Stimulated activated CD4-positive, alpha-beta T cell treated with anti-CD3 and anti-CD28 coated beads, Interleukin-4, amount 100 ng/mL, for 24 hours (primary cell): ENCODE data around the gene PCDHA7.
"Not testable (repeated sequence)": the region's sequence is repeated elsewhere in the genome, so short reads cannot be mapped to it uniquely, and the experiment has no call there.

Experiments used
- DNase-seq: peaks from one replicate; pipeline ENCODE4 v3.0.0-alpha.2; 2020

PCDHA7 gene

DNA sequence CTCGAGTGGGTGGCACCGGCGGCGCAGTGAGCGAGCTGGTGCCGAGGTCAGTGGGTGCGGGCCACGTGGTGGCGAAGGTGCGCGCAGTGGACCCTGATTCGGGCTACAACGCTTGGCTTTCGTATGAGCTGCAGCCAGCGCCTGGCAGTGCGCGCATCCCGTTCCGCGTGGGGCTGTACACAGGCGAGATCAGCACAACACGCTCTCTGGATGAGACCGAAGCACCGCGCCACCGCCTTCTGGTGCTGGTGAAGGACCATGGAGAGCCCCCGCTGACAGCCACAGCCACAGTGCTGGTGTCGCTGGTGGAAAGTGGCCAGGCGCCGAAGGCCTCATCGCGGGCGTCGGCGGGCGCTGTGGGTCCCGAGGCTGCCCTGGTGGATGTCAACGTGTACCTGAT, 10.6 kb upstream of the PCDHA7 start:
- no peak for DNase-seq

DNA sequence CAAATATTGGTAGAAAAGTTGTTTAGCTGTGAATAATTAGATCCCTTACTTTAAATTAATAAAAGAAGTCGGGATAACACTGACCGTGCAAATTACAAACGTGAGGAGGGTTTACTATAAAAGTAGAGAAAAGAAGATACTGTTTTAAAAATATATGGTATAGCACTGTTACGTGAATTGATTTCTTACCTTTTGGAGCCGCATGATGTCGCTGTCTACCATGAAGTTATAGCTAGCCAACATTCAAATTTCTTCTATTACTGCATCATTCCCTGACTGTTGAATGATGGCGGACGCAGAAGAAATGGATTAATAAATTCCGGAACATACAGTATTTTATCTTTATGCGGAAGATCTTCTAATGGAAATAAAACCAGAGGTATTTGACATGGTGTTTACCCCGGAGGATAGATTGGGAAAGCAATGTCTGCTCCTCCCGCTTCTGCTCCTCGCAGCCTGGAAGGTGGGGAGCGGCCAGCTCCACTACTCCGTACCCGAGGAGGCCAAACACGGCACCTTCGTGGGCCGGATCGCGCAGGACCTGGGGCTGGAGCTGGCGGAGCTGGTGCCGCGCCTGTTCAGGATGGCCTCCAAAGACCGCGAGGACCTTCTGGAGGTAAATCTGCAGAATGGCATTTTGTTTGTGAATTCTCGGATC, 6.2 kb upstream of the PCDHA7 start, which contains the start of gene PCDHA6:
TSS of gene PCDHA6 (plus strand) at position 257 of the 658 bp plus-strand sequence. CDS start at position 389, 132 bp downstream.
- DNase-seq, result no peak

DNA sequence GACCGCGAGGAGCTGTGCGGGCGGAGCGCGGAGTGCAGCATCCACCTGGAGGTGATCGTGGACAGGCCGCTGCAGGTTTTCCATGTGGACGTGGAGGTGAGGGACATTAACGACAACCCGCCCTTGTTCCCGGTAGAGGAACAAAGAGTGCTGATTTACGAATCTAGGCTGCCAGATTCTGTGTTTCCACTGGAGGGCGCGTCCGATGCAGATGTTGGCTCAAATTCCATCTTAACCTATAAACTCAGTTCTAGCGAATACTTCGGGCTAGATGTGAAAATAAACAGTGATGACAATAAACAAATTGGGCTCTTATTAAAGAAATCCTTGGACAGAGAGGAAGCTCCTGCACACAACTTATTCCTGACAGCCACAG, 5.7 kb upstream of the PCDHA7 start:
- no peak for DNase-seq

DNA sequence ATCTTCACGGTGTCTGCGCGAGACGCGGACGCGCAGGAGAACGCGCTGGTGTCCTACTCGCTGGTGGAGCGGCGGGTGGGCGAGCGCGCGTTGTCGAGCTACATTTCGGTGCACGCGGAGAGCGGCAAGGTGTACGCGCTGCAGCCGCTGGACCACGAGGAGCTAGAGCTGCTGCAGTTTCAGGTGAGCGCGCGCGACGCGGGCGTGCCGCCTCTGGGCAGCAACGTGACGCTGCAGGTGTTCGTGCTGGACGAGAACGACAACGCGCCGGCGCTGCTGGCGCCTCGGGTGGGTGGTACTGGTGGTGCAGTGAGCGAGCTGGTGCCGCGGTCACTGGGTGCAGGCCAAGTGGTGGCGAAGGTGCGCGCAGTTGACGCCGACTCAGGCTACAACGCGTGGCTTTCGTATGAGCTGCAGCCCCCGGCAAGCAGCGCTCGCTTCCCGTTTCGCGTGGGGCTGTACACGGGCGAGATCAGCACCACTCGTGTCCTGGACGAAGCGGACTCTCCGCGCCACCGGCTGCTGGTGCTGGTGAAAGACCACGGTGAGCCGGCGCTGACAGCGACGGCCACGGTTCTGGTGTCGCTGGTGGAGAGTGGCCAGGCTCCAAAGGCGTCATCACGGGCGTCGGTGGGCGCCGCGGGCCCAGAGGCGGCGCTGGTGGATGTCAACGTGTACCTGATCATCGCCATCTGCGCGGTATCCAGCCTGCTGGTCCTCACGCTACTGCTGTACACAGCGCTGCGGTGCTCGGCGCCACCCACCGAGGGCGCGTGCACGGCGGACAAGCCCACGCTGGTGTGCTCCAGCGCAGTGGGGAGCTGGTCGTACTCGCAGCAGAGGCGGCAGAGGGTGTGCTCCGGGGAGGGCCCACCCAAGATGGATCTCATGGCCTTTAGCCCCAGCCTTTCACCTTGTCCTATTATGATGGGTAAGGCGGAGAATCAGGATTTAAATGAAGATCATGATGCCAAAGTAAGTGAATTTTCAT, 4.3 kb upstream of the PCDHA7 start:
- DNase-seq, result not testable (repeated sequence)

DNA sequence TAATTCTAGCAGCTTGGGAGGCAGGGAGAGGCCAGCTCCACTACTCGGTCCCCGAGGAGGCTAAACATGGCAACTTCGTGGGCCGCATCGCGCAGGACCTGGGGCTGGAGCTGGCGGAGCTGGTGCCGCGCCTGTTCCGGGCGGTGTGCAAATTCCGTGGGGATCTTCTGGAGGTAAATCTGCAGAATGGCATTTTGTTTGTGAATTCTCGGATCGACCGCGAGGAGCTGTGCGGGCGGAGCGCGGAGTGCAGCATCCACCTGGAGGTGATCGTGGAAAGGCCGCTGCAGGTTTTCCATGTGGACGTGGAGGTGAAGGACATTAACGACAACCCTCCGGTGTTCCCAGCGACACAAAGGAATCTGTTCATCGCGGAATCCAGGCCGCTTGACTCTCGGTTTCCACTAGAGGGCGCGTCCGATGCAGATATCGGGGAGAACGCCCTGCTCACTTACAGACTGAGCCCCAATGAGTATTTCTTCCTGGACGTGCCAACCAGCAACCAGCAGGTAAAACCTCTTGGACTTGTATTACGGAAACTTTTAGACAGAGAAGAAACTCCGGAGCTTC, 455 bp downstream of the PCDHA7 start:
- DNase-seq, result not testable (repeated sequence)

DNA sequence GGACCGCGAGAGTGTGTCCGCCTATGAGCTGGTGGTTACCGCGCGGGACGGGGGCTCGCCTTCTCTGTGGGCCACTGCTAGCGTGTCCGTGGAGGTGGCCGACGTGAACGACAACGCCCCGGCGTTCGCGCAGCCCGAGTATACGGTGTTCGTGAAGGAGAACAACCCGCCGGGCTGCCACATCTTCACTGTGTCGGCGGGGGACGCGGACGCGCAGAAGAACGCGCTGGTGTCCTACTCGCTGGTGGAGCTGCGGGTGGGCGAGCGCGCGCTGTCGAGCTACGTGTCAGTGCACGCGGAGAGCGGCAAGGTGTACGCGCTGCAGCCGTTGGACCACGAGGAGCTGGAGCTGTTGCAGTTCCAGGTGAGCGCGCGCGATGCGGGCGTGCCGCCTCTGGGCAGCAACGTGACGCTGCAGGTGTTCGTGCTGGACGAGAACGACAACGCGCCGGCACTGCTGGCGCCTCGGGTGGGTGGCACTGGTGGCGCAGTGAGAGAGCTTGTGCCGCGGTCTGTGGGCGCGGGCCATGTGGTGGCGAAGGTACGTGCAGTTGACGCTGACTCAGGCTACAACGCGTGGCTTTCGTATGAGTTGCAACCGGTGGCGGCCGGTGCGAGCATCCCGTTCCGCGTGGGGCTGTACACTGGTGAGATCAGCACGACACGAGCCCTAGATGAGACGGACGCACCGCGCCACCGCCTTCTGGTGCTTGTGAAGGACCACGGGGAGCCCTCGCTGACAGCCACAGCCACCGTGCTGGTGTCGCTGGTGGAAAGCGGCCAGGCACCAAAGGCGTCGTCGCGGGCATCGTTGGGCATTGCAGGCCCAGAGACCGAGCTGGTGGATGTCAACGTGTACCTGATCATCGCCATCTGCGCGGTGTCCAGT, 1.8 kb downstream of the PCDHA7 start:
- no peak for DNase-seq

DNA sequence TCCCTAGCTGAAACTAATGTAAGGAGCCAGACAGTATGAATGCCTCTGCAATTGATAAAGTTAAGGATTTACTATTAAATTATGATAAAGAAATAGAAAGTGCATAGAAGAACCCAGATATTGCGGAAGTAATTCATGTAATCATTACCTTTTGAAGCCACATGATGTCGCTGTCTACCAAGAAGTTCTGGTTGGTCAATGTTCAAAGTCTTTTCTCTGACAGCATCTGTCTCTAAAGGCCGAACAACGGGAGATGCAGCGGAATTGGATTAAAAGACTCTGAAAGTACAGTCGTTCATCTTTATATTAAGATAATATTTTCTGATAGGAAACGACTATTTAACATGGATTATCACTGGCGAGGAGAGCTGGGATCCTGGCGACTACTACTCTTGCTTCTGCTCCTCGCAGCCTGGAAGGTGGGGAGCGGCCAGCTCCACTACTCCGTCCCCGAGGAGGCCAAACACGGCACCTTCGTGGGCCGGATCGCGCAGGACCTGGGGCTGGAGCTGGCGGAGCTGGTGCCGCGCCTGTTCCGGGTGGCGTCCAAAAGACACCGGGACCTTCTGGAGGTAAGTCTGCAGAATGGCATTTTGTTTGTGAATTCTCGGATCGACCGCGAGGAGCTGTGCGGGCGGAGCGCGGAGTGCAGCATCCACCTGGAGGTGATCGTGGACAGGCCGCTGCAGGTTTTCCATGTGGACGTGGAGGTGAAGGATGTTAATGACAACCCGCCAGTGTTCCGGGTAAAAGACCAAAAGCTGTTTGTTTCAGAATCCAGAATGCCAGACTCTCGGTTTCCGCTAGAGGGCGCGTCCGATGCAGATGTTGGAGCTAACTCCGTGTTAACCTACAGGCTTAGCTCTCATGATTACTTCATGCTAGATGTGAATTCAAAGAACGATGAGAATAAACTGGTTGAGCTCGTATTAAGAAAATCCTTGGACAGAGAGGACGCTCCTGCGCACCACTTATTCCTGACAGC, 7.2 kb downstream of the PCDHA7 start, which contains the start of gene PCDHA8:
TSS of gene PCDHA8 (plus strand) at position 210 of the 985 bp plus-strand sequence. CDS start at position 345, 135 bp downstream.
- DNase-seq, result no peak

DNA sequence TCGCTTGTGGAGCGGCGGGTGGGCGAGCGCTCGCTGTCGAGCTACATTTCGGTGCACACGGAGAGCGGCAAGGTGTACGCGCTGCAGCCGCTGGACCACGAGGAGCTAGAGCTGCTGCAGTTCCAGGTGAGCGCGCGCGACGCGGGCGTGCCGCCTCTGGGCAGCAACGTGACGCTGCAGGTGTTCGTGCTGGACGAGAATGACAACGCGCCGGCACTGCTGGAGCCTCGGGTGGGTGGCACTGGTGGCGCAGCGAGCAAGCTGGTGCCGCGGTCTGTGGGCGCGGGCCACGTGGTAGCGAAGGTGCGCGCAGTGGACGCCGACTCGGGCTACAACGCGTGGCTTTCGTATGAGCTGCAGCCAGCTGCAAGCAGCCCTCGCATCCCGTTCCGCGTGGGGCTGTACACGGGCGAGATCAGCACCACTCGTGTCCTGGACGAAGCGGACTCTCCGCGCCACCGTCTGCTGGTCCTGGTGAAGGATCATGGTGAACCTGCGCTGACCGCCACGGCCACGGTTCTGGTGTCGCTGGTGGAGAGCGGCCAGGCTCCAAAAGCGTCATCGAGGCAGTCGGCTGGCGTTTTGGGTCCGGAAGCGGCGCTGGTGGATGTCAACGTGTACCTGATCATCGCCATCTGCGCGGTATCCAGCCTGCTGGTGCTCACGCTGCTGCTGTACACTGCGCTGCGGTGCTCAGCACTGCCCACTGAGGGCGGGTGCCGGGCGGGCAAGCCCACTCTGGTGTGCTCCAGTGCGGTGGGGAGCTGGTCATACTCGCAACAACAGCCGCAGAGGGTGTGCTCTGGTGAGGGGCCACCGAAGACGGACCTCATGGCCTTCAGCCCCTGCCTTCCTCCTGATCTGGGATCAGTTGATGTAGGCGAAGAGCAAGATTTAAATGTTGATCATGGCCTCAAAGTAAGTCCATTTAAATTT, 9.0 kb downstream of the PCDHA7 start:
- no peak for DNase-seq

DNA sequence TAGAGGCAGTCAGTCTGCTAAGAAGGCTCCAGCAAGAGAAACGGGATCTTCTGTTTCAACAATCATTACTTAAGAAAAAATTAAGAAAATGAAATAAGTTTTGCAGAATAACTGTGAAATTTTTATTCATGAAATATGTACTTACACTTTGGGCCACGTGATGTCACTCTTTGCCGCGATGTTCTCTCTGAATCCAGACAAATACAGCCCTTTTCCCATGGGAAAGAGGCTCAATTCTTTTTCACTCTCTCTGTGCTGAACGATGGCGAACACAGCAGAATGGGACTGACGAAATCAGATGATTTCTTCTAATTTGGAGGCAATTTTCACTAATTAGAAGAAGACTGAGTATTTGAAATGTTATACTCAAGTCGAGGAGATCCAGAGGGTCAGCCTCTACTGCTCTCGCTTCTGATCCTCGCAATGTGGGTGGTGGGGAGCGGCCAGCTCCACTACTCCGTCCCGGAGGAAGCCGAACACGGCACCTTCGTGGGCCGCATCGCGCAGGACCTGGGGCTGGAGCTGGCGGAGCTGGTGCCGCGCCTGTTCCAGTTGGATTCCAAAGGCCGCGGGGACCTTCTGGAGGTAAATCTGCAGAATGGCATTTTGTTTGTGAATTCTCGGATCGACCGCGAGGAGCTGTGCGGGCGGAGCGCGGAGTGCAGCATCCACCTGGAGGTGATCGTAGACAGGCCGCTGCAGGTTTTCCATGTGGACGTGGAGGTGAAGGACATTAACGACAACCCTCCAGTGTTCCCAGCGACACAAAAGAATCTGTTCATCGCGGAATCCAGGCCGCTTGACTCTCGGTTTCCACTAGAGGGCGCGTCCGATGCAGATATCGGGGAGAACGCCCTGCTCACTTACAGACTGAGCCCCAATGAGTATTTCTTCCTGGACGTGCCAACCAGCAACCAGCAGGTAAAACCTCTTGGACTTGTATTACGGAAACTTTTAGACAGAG, 14.4 kb downstream of the PCDHA7 start, which contains the start of gene PCDHA9:
TSS of gene PCDHA9 (plus strand) at position 244 of the 964 bp plus-strand sequence. CDS start at position 358, 114 bp downstream.
- not testable (repeated sequence) for DNase-seq

DNA sequence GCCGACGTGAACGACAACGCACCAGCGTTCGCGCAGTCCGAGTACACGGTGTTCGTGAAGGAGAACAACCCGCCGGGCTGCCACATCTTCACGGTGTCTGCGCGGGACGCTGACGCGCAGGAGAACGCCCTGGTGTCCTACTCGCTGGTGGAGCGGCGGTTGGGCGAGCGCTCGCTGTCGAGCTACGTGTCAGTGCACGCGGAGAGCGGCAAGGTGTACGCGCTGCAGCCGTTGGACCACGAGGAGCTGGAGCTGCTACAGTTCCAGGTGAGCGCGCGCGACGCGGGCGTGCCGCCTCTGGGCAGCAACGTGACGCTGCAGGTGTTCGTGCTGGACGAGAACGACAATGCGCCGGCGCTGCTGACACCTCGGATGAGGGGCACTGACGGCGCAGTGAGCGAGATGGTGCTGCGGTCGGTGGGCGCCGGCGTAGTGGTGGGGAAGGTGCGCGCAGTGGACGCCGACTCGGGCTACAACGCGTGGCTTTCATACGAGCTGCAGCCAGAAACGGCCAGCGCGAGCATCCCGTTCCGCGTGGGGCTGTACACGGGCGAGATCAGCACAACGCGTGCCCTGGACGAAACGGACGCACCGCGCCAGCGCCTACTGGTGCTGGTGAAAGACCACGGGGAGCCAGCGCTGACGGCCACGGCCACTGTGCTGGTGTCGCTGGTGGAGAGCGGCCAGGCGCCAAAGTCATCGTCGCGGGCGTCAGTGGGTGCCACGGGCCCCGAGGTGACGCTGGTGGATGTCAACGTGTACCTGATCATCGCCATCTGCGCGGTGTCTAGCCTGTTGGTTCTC, 16.0 kb downstream of the PCDHA7 start:
- DNase-seq, result not testable (repeated sequence)

DNA sequence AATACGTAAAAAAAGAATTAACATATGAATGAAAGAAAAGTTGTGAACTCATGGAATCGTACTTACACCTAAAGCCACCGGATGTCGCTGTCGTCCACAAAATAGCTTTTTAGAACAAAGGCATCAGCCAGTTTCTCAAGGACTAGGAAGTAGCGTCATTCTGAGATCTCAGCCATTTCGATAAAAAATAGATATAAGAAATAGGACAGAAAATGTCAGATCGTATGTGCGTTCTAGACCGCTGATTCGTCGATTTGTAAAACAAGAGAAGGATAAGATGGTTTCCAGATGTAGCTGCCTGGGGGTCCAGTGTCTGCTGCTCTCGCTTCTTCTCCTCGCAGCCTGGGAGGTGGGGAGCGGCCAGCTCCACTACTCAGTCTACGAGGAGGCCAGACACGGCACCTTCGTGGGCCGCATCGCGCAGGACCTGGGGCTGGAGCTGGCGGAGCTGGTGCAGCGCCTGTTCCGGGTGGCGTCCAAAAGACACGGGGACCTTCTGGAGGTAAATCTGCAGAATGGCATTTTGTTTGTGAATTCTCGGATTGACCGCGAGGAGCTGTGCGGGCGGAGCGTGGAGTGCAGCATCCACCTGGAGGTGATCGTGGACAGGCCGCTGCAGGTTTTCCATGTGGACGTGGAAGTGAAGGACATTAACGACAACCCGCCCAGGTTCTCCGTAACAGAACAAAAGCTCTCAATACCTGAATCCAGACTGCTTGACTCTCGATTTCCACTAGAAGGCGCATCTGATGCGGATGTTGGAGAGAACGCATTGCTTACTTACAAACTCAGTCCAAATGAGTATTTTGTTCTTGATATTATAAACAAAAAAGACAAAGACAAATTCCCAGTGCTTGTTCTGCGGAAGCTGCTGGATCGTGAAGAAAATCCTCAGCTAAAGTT, 22.0 kb downstream of the PCDHA7 start, which contains the start of gene PCDHA10:
TSS of gene PCDHA10 (plus strand) at position 126 of the 903 bp plus-strand sequence. CDS start at position 278, 152 bp downstream.
- no peak for DNase-seq

DNA sequence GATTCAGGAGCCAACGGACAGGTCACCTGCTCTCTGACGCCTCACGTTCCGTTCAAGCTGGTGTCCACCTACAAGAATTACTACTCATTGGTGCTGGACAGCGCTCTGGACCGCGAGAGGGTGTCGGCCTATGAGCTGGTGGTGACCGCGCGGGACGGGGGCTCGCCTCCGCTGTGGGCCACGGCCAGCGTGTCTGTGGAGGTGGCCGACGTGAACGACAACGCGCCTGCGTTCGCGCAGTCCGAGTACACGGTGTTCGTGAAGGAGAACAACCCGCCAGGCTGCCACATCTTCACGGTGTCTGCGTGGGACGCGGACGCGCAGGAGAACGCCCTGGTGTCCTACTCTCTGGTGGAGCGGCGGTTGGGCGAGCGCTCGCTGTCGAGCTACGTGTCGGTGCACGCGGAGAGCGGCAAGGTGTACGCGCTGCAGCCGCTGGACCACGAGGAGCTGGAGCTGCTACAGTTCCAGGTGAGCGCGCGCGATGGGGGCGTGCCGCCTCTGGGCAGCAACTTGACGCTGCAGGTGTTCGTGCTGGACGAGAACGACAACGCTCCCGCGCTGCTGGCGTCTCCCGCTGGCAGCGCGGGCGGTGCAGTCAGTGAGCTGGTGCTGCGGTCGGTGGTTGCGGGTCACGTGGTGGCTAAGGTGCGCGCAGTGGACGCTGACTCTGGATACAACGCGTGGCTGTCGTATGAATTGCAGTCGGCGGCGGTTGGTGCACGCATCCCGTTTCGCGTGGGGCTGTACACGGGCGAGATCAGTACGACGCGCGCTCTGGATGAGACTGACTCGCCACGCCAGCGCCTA, 23.3 kb downstream of the PCDHA7 start:
- DNase-seq, result no peak

DNA sequence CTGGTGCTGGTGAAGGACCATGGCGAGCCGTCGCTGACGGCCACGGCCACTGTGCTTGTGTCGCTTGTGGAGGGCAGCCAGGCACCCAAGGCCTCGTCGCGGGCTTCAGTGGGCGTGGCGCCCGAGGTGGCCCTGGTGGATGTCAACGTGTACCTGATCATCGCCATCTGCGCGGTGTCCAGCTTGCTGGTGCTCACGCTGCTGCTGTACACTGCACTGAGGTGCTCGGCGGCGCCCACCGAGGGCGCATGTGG, 23.8 kb downstream of the PCDHA7 start:
- no peak for DNase-seq

DNA sequence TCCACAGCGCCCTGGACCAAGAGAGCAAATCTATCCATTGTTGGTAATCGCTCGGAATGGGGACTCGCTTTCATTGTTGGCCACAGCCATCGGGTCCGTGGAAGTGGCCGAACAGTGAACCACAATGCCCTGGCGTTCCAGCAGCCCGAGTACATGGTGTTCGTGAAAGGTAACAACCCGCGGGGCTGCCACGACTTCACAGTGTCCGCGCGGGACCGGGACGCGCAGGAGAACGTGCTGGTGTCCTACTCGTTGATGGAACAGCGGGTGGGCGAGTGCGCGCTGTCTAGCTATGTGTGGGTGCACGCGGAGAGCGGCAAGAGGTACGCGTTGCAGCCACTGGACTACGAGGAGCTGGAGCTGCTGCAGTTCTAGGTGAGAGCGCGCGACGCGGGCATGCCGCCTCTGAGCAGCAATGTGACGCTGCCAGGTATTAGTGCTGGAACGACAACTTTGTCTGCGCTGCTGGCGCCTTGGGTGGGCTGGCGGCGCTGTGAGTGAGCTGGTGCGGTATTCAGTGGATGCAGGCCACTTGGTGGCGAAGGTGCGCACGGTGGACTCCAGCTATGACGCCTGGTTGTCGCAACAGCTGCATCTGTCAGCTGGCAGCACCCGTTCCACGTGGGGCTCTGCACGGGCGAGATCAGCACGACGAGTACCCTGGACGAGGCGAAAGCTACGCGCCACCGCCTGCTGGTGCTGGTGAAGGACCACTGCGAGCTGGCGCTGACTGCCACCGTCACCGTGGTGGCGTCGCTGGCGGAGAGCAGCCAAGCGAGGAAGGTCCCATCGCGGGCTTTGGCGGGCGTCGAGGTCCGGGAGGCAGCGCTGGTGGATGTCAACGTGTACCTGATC, 28.6 kb downstream of the PCDHA7 start:
- DNase-seq, result no peak
